SK-N-DZ (cell line): ENCODE data around the gene LOXHD1.

Experiments used
- DNase-seq: peaks from one replicate; pipeline ENCODE4 v3.0.0-alpha.2; 2015; ENCODE audit warnings: low spot score

Gene LOXHD1

DNA sequence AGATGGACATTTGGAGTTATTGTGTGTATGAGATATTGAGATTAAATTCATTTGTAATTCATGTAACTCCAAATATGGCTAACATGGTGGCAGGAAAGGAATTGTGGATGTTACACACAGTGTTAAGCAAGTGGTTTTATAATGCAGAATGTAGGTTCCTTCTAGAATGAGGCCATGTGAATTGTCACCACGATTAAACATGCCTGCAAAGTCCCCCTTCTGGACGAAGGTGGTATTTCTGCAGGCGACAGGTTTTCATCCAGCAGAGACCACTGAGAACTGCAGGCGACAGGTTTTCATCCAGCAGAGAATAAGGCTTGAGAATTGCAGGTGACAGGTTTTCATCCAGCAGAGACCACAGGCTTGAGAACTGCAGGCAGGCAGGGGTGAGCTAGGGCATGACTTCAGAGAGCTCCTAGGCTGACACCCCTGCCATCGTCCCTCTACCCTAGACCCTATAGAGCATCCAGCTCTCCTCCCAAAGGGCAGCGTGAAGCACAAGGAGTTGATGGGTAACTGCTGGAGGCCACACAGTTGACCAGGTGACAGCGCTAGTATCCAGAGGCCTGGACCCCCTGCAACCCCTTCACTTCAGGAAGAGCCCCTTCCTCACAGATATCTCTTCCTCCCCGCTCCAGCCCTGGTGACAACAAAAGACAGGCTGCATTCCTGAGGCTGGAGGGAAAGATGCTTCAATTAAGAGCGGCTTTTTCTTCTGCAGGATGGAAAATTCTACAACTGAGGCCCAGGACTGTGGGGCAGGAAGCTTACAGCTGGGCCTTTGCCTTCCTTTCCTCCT lies 175.8 kb downstream of the LOXHD1 start:
- DNase-seq, result peak; percentile 63

GRCh38 chr18:46480226-46480625 lies 176.8 kb downstream of the LOXHD1 start:
- no peak for DNase-seq

DNA sequence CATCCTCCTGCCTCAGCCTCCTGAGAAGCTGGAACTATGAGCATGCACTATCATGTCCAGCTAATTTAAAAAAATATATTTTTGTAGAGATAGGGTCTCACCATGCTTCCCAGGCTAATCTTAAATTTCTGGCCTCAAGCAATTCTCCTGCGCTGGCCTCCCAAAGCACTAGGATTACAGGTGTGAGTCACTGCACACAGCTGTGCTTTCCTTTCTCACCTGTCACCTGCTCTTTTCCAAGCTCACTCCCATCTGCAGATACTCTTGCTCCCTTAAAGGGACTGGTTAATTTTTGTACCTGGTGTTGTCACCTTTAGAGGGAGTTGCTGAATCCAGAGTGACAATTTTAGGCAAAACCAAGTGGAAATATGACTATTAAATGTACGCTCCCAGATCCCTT lies 178.2 kb downstream of the LOXHD1 start:
- no peak for DNase-seq

GRCh38 chr18:46477425-46478011 lies 179.5 kb downstream of the LOXHD1 start:
- no peak for DNase-seq

DNA sequence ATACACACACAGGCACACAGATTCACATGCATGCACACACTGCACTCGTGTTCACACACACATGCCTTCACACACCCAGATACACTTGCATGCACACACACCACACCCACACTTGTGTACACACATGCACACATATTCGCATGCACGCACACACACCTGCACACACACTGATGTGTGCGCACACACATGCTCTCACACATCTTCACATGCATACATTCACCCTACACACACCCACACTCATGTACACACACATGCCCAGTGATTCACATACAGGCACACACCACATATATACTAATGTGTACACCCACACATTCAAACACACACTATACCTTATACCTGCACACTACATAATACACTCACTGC lies 181.6 kb downstream of the LOXHD1 start:
- no peak for DNase-seq

DNA sequence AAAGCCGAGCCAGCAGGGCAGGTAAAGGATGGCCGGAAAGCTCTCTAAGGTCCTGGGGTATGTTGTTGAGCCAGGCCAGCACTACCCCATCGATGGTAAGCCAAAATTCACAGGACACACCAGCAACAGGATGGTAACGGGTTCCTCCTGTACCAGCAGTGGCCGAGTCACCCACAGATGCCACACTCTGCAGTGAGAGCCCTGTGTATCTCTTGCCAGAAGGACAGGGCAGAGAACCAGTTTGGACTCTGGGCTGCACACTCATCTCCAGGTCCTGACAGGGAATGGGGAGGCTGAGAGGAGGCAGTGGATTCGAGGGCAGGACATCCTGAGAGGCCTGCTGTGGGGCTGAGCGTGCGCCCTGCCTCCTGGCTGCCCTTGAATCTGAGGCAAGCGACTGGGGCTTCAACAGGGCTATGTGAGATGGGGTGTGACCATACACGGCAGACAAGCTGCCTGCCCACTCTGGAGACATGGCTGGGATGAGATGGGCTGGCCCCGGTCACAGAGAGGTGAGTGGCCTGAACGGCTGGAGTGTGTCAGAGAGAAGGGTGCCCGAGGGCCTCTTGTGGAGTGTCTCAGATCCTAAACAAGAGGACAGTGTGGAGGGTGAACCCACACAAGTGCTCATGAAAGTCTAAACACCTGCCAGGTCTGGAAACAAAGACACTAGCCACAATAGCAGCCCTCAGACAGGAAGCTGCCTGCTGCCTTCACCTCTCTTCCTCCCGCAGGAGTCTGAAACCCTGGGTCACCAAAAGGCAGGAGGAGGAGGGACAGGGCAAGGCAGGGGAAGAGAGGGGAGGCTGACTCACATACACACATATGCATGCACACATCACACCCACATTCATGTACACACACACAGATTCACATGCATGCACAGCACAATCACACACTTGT lies 182.3 kb downstream of the LOXHD1 start:
- no peak for DNase-seq

GRCh38 chr18:46471809-46472498 lies 185.1 kb downstream of the LOXHD1 start:
- DNase-seq, result no peak

DNA sequence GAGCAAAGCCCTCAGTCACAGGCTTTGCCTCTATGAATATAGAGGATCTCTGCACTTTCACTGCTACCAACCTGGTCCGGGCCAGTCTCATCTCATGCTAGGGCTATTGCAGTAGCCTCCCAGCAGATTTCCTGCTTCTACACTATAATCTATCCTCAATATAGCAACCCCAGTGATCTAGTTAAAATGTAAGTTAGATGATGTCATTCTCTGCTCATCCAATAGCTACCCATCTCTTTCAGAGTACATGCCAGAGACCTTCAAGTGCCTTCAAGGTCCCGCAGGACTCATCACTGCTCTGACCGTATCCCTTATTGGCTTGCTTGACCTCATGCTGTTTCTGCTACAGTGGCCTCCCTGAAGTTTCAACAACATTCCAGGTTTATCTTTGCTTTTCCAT lies 186.3 kb downstream of the LOXHD1 start:
- no peak for DNase-seq

DNA sequence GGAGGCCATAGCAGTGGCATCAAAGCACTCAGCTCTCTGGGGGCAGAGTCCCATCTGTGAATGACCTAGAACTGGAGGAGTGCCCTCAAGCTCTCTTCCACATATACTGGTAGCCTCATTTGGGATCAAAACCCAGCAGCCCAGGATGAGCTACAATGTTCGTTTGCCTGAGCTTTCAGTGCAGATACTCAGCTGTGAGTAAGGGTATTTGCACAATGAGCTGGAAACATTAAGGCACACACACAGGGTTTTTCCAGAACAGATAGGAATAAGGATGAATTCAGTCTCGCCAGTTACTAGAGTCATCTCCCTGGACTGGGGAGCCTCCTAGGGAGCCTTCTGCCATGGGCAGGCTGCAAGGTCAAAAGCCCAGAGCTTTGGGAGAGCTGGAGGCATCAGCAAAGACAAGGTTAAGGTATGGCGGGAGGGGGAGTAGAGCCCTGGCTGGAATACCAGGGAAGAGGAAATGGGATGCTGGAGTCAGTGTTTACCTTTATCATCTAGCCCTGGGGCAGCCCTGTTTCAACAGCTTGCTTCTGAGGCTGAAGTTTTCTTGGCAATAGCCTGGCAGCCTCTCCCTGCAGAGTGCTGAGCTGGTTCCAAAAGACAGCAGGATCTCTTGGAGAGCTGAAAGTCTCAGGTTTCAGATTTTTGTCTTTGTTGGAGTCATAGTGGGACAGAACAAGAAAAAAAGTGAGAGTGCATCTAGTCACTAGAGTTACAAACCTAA lies 187.7 kb downstream of the LOXHD1 start:
- DNase-seq, result no peak

GRCh38 chr18:46468426-46469180 lies 188.4 kb downstream of the LOXHD1 start:
- no peak for DNase-seq

GRCh38 chr18:46466234-46467160 lies 190.5 kb downstream of the LOXHD1 start:
- DNase-seq, result no peak

DNA sequence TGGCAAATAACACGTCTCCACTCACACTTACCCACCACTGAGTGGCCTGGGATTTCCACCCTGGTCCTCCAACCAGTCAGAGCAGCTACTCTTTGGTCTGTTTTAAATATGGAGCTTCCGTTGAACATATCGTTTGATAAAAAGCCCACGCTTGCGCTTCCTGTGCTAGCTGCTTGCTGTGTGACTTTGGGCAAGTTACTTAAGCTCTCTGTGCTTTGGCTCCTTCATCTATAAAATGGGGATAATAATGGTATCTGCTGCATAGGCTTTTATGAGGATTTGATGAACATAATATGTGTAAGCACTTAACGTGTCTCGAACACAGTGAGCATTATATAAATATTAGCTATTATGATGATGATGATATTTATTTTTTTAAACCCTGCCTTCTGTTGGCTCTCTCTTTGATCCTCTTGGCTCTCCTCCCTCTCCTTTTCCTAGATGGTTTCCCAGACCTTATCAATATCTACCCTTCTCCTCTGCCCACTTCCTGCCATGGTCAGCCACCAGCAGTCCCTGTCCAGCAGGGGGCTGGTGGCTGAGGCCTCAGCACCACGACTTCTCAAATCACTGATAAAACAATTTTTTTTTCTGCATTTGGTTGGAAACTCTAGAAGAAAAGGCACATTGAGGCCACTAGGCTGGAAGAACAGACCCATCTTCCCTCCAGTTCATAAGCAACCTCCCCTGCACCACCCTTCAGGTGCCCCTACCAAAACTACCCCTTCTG lies 191.9 kb downstream of the LOXHD1 start:
- DNase-seq, result no peak

GRCh38 chr18:46462523-46462922 lies 194.5 kb downstream of the LOXHD1 start:
- no peak for DNase-seq

DNA sequence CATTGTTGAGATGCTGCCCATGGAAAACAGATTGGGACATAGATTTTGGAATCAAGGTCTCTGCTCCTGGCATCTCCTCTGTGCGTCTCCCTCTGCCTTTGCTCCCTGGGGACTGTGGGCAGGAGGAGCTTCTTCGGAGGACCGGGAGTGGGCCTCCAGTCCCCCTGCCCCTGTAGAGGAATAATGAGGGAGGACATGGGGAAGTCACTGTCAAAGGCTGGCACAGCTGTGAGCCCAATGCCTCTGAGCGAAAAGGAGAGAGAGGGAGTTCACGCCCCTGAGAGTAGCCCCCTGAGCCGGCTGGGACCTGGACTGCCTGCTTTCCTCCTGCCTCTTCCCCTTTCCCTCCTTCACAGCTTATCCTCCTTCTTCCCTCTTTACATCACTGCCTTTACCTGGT lies 195.0 kb downstream of the LOXHD1 start:
- no peak for DNase-seq

- no peak for DNase-seq
Observed at GRCh38 chr18:46460754-46461153, 196.3 kb downstream of the LOXHD1 start.

DNA sequence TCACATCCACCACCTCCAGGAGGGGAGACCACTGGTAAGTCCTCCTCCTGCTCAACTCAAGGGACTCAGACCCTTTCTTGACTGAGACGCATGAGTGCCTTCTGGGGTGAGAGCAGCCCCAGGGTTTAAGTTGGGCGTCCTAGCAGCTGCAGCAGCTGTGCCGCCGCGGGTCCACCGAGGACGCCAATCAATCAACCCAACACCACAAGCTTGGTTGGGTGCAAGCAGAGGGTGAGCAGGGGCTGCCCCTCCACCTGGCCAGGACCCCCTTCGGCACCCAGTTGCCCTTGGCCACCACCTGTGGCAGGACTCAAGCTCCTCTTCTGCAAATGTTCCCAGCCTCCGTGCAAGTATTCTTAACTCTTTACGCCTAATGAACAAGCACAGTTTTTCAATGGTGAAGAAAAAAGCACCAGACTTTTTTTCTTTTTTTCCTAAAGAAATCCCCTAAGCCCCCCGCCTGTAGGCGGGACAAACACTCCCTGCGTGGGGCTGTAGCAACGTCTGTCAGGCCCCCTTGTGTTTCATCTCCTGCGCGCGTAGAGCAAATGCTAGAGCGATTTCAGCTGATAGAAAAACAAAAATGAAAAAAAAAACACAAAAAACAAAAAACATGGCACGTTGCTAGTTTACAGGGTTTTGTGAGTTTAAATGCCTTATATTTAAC lies 197.1 kb downstream of the LOXHD1 start:
- no peak for DNase-seq

- DNase-seq, result no peak
Observed at GRCh38 chr18:46458472-46458871, 198.5 kb downstream of the LOXHD1 start.

- DNase-seq, result no peak
Observed at GRCh38 chr18:46456691-46457090, 200.3 kb downstream of the LOXHD1 start.
